Measurements from ENCODE around the gene CAMTA1.

CAMTA1 gene

GRCh38 chr1:7089497-7089896, 304.2 kb downstream of the CAMTA1 start:
- Histone ChIP-seq H3K4me3 (ENCODE audit: low read depth, low read length) (no peak overlapping the region), H3K27me3 (ENCODE audit: control insufficient read depth, insufficient read depth, low read length) (no peaks in the 10 kb centered on the region), H3K9ac (ENCODE audit: low read length) (no peak overlapping the region), H3K4me1 (ENCODE audit: control insufficient read depth, insufficient read depth, low read length) (peaks cover 8% of the 10 kb centered on the region; the same call in 1 of the 2 replicates), H3K36me3 (ENCODE audit: control insufficient read depth, insufficient read depth, low read length) (no peaks in the 10 kb centered on the region), H3K9me3 (ENCODE audit: control insufficient read depth, insufficient read depth, low read depth, low read length) (no peaks in the 10 kb centered on the region), H3K27ac (ENCODE audit: low read depth, low read length) (no peak overlapping the region)

- no peaks in the 10 kb centered on the region for H3K9me3 ChIP-seq (ENCODE audit: control insufficient read depth, insufficient read depth, low read depth, low read length)
- no peak overlapping the region for H3K27ac ChIP-seq (ENCODE audit: low read depth, low read length)
- H3K9ac ChIP-seq (ENCODE audit: low read length) = no peak overlapping the region
- no peaks in the 10 kb centered on the region for H3K36me3 ChIP-seq (ENCODE audit: control insufficient read depth, insufficient read depth, low read length)
- H3K27me3 ChIP-seq (ENCODE audit: control insufficient read depth, insufficient read depth, low read length) = peaks cover 9% of the 10 kb centered on the region; the same call in 1 of the 2 replicates
- peaks cover 8% of the 10 kb centered on the region; the same call in 1 of the 2 replicates for H3K4me1 ChIP-seq (ENCODE audit: control insufficient read depth, insufficient read depth, low read length)
- H3K4me3 ChIP-seq (ENCODE audit: low read depth, low read length) = no peak overlapping the region
Measured at GRCh38 chr1:7093297-7093696, 308.0 kb downstream of the CAMTA1 start.

- peaks cover 9% of the 10 kb centered on the region; the same call in 1 of the 2 replicates for H3K27me3 ChIP-seq (ENCODE audit: control insufficient read depth, insufficient read depth, low read length)
Measured at GRCh38 chr1:7094086-7094485, 308.8 kb downstream of the CAMTA1 start.

GRCh38 chr1:7094509-7094908, 309.3 kb downstream of the CAMTA1 start:
- Histone ChIP-seq H3K36me3 (ENCODE audit: control insufficient read depth, insufficient read depth, low read length) (no peaks in the 10 kb centered on the region), H3K27me3 (ENCODE audit: control insufficient read depth, insufficient read depth, low read length) (peaks cover 9% of the 10 kb centered on the region; the same call in 1 of the 2 replicates), H3K4me3 (ENCODE audit: low read depth, low read length) (no peak overlapping the region), H3K9me3 (ENCODE audit: control insufficient read depth, insufficient read depth, low read depth, low read length) (no peaks in the 10 kb centered on the region), H3K9ac (ENCODE audit: low read length) (no peak overlapping the region), H3K4me1 (ENCODE audit: control insufficient read depth, insufficient read depth, low read length) (peaks cover 8% of the 10 kb centered on the region; the same call in 1 of the 2 replicates), H3K27ac (ENCODE audit: low read depth, low read length) (no peak overlapping the region)

More at GRCh38 chr1:7094086-7094485, 308.8 kb downstream of the CAMTA1 start:
- H3K4me3 ChIP-seq (ENCODE audit: low read depth, low read length) = no peak overlapping the region
- no peaks in the 10 kb centered on the region for H3K36me3 ChIP-seq (ENCODE audit: control insufficient read depth, insufficient read depth, low read length)
- no peak overlapping the region for H3K27ac ChIP-seq (ENCODE audit: low read depth, low read length)
- H3K4me1 ChIP-seq (ENCODE audit: control insufficient read depth, insufficient read depth, low read length) = peaks cover 8% of the 10 kb centered on the region; the same call in 1 of the 2 replicates
- no peak overlapping the region for H3K9ac ChIP-seq (ENCODE audit: low read length)
- H3K9me3 ChIP-seq (ENCODE audit: control insufficient read depth, insufficient read depth, low read depth, low read length) = no peaks in the 10 kb centered on the region

- Histone ChIP-seq H3K9ac (ENCODE audit: low read length) (no peak overlapping the region), H3K4me1 (ENCODE audit: control insufficient read depth, insufficient read depth, low read length) (peaks cover 8% of the 10 kb centered on the region; the same call in 1 of the 2 replicates), H3K4me3 (ENCODE audit: low read depth, low read length) (no peak overlapping the region), H3K27me3 (ENCODE audit: control insufficient read depth, insufficient read depth, low read length) (peaks cover 9% of the 10 kb centered on the region; the same call in 1 of the 2 replicates), H3K9me3 (ENCODE audit: control insufficient read depth, insufficient read depth, low read depth, low read length) (no peaks in the 10 kb centered on the region), H3K27ac (ENCODE audit: low read depth, low read length) (no peak overlapping the region), H3K36me3 (ENCODE audit: control insufficient read depth, insufficient read depth, low read length) (no peaks in the 10 kb centered on the region)
Measured at GRCh38 chr1:7095343-7095964, 310.2 kb downstream of the CAMTA1 start.

- Histone ChIP-seq H3K4me3 (ENCODE audit: low read depth, low read length) (no peak overlapping the region), H3K27me3 (ENCODE audit: control insufficient read depth, insufficient read depth, low read length) (peaks cover 9% of the 10 kb centered on the region; the same call in 1 of the 2 replicates), H3K36me3 (ENCODE audit: control insufficient read depth, insufficient read depth, low read length) (no peaks in the 10 kb centered on the region), H3K27ac (ENCODE audit: low read depth, low read length) (no peak overlapping the region), H3K9ac (ENCODE audit: low read length) (no peak overlapping the region), H3K4me1 (ENCODE audit: control insufficient read depth, insufficient read depth, low read length) (peaks cover 8% of the 10 kb centered on the region; the same call in 1 of the 2 replicates), H3K9me3 (ENCODE audit: control insufficient read depth, insufficient read depth, low read depth, low read length) (no peaks in the 10 kb centered on the region)
Measured at GRCh38 chr1:7097938-7098592, 312.8 kb downstream of the CAMTA1 start.

- H3K4me3 ChIP-seq (ENCODE audit: low read depth, low read length) = no peak overlapping the region
- H3K9me3 ChIP-seq (ENCODE audit: control insufficient read depth, insufficient read depth, low read depth, low read length) = peaks cover 4% of the 10 kb centered on the region; the same call in 1 of the 2 replicates
- no peaks in the 10 kb centered on the region for H3K36me3 ChIP-seq (ENCODE audit: control insufficient read depth, insufficient read depth, low read length)
- peaks cover 5% of the 10 kb centered on the region; the same call in 1 of the 2 replicates for H3K4me1 ChIP-seq (ENCODE audit: control insufficient read depth, insufficient read depth, low read length)
- peaks cover 9% of the 10 kb centered on the region; the same call in 1 of the 2 replicates for H3K27me3 ChIP-seq (ENCODE audit: control insufficient read depth, insufficient read depth, low read length)
- H3K9ac ChIP-seq (ENCODE audit: low read length) = no peak overlapping the region
- H3K27ac ChIP-seq (ENCODE audit: low read depth, low read length) = no peak overlapping the region
Measured at GRCh38 chr1:7098641-7099040, 313.4 kb downstream of the CAMTA1 start.

- Histone ChIP-seq H3K27ac (ENCODE audit: low read depth, low read length) (no peak overlapping the region), H3K27me3 (ENCODE audit: control insufficient read depth, insufficient read depth, low read length) (peaks cover 9% of the 10 kb centered on the region; the same call in 1 of the 2 replicates), H3K9ac (ENCODE audit: low read length) (no peak overlapping the region)
Measured at GRCh38 chr1:7100479-7100878, 315.2 kb downstream of the CAMTA1 start.

GRCh38 chr1:7101187-7101586, 315.9 kb downstream of the CAMTA1 start:
- Histone ChIP-seq H3K27me3 (ENCODE audit: control insufficient read depth, insufficient read depth, low read length) (peaks cover 4% of the 10 kb centered on the region; the same call in 1 of the 2 replicates), H3K27ac (ENCODE audit: low read depth, low read length) (no peak overlapping the region), H3K9ac (ENCODE audit: low read length) (no peak overlapping the region), H3K9me3 (ENCODE audit: control insufficient read depth, insufficient read depth, low read depth, low read length) (peaks cover 6% of the 10 kb centered on the region; the same call in 1 of the 2 replicates), H3K4me1 (ENCODE audit: control insufficient read depth, insufficient read depth, low read length) (no peaks in the 10 kb centered on the region), H3K36me3 (ENCODE audit: control insufficient read depth, insufficient read depth, low read length) (no peaks in the 10 kb centered on the region), H3K4me3 (ENCODE audit: low read depth, low read length) (no peak overlapping the region)

More at GRCh38 chr1:7100479-7100878, 315.2 kb downstream of the CAMTA1 start:
- H3K36me3 ChIP-seq (ENCODE audit: control insufficient read depth, insufficient read depth, low read length) = no peaks in the 10 kb centered on the region
- no peaks in the 10 kb centered on the region for H3K4me1 ChIP-seq (ENCODE audit: control insufficient read depth, insufficient read depth, low read length)
- H3K4me3 ChIP-seq (ENCODE audit: low read depth, low read length) = no peak overlapping the region
- peaks cover 6% of the 10 kb centered on the region; the same call in 1 of the 2 replicates for H3K9me3 ChIP-seq (ENCODE audit: control insufficient read depth, insufficient read depth, low read depth, low read length)

- peaks cover 6% of the 10 kb centered on the region; the same call in 1 of the 2 replicates for H3K9me3 ChIP-seq (ENCODE audit: control insufficient read depth, insufficient read depth, low read depth, low read length)
- H3K4me1 ChIP-seq (ENCODE audit: control insufficient read depth, insufficient read depth, low read length) = no peaks in the 10 kb centered on the region
- no peak overlapping the region for H3K4me3 ChIP-seq (ENCODE audit: low read depth, low read length)
- no peak overlapping the region for H3K9ac ChIP-seq (ENCODE audit: low read length)
- no peaks in the 10 kb centered on the region for H3K36me3 ChIP-seq (ENCODE audit: control insufficient read depth, insufficient read depth, low read length)
- H3K27ac ChIP-seq (ENCODE audit: low read depth, low read length) = no peak overlapping the region
- H3K27me3 ChIP-seq (ENCODE audit: control insufficient read depth, insufficient read depth, low read length) = no peaks in the 10 kb centered on the region
Measured at GRCh38 chr1:7103361-7103782, 318.1 kb downstream of the CAMTA1 start.

GRCh38 chr1:7103874-7104273, 318.6 kb downstream of the CAMTA1 start:
- H3K9me3 ChIP-seq (ENCODE audit: control insufficient read depth, insufficient read depth, low read depth, low read length) = peaks cover 10% of the 10 kb centered on the region
- no peak overlapping the region for H3K4me3 ChIP-seq (ENCODE audit: low read depth, low read length)
- no peak overlapping the region for H3K27ac ChIP-seq (ENCODE audit: low read depth, low read length)
- H3K36me3 ChIP-seq (ENCODE audit: control insufficient read depth, insufficient read depth, low read length) = no peaks in the 10 kb centered on the region
- no peak overlapping the region for H3K9ac ChIP-seq (ENCODE audit: low read length)
- no peaks in the 10 kb centered on the region for H3K27me3 ChIP-seq (ENCODE audit: control insufficient read depth, insufficient read depth, low read length)
- H3K4me1 ChIP-seq (ENCODE audit: control insufficient read depth, insufficient read depth, low read length) = no peaks in the 10 kb centered on the region
